AG08396 (cell line): Measurements from ENCODE around the gene ZXDA.

Experiments
- DNase-seq: peaks from one replicate; pipeline ENCODE4 v3.0.0; 2012; ENCODE audit warnings: low spot score, mixed read lengths

Gene ZXDA

DNA sequence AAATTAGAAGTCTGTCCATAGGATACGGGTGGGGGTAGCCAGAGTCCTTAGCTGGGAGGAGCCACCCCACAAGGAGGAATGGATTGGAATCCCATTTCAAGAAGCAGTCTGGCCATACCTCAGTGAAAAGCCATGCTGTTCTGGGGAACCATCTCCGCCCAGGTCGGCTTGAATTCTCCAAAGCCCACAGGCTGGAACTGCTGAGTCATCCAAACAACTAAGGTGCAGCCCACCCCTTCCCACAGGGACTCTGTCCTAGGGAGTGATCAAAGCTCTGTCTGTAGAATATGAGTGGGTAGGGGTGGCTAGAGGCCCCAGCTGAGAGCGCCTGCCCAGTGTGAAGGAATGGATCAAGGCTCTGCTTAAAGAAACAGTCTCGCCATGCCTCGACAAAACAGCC is 38.8 kb downstream of the ZXDA start:
- DNase-seq: no peak
